HG02798 (cell line): ENCODE data around the gene PRR13.
"Not testable (repeated sequence)": the region's sequence is repeated elsewhere in the genome, so short reads cannot be mapped to it uniquely, and the experiment has no call there.

Source experiments
- ATAC-seq: cut with Tn5 transposase; IDR thresholded peaks from one replicate; pipeline ENCODE4 v1.9.1; 2021; ENCODE audit warnings: mild to moderate bottlenecking; ENCODE audit not compliant: unreplicated experiment, poor library complexity

Gene PRR13

DNA sequence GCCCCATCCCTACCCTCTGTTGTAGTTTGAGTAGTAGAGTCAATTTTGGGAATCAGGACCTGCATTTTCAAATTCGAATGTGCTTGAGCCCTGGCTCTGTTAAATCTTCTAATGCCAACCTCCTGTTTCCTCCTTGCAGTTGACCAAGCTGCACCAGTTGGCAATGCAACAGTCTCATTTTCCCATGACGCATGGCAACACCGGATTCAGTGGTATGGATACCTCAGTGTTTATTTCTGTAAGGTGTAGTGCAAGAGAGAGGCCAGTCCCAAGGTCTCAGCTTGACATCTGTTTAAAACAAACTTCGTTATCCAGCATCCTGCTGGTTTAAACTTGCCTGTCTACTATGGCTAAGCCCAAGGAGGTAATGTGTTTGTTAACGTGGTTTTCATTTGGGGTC lies 25.5 kb downstream of the PRR13 start:
- ATAC-seq: no peak

DNA sequence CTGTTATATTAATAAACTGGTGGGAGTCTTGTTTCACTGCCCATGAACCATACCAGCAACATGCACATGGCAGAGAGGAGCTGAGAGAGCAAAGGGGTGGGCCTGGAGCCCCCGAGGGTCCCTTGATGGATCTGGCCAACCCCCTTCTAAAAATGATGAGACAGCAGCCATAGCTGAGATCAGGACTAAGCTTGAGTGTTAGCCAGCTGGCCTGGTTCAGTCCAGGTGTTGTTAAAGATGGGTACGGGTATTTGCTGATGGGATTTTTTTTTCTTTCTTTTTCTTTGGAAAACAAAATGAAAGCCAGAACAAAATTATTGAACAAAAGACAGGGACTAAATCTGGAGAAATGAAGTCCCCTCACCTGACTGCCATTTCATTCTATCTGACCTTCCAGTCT lies 26.3 kb downstream of the PRR13 start:
- no peak for ATAC-seq

DNA sequence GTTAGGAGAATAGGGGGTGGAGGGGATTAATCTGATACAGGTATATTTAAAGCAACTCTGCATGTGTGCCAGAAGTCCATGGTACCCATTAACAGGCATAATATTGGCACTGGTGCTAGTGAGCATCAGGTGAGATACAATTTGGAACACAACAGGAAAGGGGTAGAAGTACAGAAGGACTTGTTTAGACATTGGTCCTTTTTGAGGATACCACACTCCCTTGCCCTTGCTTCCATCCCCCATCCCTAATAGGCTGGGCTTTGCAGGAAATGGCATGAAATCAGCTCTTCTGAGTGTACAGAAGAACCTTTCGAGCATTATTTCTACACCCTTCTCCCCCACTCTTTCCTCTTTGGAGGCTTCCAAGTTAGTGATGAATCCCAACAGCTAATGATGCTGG lies 26.7 kb downstream of the PRR13 start:
- ATAC-seq: no peak

DNA sequence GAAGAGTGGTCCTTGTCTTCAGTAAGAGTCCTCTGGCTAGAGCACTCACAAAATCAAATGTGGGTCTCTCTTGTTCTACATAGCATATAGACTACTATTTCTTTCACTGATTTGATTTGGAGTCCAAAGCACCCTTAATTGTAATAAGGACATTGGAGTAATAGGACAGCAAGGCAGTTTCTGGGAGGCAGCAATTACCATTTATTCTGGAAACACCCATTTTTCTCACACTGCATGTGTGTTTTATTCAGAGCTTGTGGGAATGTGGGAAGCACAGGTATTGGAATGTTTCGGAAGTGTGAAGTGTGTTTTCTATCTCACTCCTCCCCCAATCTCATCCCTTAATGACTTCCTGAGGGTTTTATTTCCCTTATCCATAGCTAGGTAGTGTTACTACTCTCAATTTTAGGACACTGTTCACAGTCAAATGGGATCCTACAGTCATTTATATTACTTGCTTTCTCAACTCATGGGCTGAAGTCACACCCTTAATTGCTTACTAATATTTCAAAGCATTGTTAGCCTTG lies 30.6 kb downstream of the PRR13 start:
- ATAC-seq: no peak

DNA sequence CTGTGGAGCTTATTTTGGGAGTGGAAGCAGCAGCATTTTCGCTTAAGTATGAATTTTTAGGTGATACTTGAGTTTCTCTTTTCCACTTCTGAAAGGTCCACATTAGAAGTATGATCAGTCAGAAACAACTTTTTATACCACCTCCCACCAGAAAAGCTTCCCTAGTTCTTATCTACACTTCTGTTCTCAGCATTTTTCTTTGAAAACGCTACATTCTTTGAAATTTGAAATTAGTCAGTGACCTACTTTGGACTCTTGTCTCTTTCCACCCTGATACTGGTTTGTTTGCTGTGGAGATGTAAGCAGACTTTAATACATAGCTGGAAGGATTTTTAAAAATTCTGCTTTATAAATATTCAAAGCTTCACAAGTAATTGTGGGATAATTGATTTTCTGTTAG lies 32.5 kb downstream of the PRR13 start:
- no peak for ATAC-seq

DNA sequence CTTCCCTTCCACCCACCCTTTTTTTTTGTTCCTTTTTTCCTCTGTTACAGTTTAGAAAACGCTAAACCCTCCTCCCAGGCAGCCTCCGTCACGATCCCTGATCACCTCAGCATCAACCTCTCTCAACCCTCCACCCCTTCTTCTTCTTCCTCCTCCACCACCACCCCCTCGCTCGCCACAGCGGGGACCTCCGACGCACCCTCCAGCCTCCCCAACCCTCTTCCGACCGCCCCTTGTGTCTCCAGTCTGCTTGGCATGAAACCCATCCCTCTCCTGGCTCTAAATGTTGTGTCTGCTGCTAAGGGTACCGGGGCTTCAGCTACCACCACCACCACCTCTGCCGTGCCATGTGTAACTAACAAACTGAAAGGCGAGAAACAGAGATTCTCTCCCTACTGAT lies 33.3 kb downstream of the PRR13 start:
- no peak for ATAC-seq

DNA sequence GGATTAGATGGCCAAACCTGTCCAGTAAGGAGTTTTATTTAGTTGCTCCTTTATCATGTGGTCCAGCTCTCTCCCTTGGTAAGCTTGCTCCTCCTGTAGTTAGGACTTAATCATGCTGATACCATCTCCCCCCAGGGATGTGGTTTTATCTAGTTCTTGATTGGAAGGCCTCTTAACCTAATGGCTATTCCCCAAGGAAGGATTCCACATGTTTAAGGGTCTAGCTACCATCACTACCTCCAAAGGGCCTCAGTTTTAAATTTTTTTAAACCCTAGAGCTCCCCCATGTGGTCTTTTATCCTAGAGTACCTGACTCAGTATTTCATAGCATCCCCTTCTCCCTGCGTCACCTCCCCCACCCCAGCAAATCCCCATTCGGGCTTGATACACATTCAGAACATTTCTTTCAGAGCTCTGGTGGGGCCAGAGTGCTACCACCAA lies 35.3 kb downstream of the PRR13 start:
- ATAC-seq: no peak

DNA sequence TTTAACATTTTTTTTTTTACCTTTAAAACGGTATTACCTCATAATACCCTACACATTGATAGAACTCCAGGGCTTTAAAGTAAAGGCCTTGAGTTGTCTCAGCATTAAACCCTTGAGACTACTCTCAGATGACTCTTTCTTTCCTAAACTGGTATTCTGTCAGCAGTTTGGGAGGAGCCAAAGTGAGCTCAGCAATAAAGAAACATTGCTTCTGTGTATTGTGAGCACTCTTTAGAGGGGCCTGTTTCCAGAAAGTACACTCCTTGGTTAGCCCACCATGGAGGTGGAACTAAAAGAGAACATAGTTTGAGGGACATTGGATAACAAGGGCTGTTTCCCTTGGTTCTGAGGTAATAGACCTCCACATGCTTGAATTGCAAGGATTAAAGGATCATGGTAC lies 37.3 kb downstream of the PRR13 start:
- ATAC-seq: no peak

DNA sequence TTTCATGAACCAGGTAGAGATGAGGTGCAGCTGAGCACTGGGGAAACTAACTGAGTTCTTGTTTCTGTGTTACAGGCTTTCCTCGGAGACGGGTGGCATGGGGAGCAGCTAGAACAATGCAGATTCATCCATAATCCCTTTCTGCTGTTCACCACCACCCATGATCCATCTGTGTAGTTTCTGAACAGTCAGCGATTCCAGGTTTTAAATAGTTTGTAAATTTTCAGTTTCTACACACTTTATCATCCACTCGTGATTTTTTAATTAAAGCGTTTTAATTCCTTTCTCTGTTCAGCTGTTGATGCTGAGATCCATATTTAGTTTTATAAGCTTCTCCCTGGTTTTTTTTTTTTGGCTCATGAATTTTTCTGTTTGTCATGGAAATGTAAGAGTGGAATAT lies 37.8 kb downstream of the PRR13 start:
- no peak for ATAC-seq

DNA sequence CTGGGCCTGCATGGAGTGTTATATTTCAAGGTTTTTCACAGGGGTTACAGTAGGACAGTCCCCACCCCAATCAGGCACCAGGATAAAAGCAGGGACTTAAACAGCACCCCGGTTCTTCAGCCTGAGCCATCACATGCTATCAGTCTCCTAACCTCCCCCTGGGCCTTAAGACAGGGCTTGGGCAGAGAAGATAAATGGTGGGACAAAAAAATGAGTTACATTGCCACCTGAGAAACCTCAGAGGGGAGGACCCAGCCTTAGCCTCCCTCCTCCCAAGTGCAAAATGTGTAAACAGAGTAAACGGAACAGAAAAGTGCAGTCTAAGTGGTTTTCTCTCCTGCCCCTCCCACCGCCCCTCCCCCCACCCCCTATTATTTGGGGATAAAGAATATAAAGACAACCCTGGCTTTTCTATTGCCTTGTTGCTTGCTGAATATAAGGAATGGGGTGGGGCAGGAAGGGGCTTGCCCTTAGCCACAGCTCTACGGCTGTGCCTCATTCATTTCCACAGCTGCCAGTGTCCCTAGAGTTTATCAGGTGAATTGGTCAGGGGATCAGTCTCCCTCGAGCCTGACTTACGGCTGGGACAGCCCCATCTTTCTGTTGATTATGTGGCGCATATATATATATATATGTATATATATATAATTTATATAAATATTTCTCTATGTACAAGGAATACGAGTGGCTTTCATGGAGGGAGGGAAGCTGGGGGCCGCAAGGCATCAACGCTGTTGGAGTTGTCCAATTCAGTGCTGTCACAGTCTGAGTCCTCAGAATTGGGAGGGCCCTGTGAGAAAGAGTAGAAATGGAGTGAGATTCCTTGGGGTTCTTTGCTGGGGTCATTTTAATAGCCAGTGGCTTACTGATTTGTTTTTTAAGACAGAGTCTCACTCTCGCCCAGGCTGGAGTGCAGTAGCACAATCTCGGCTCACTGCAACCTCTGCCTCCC lies 39.2 kb downstream of the PRR13 start:
- no peak for ATAC-seq

DNA sequence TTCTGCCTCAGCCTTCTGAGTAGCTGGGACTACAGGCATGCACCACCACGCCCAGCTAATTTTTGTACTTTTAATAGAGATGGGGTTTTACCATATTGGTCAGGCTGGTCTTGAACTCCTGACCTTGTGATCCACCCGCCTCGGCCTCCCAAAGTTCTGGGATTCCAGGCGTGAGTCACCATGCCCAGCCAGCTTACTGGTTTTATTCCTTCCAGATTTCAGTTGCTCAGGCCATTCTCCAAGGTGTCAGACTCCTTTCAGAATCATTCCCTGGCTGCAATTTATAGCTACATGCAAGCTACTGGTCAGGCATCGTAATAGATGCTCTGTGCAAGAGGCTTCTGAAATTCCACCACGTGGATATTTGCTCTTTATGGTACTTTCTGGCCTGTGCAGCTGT lies 39.9 kb downstream of the PRR13 start:
- ATAC-seq: not testable (repeated sequence)

DNA sequence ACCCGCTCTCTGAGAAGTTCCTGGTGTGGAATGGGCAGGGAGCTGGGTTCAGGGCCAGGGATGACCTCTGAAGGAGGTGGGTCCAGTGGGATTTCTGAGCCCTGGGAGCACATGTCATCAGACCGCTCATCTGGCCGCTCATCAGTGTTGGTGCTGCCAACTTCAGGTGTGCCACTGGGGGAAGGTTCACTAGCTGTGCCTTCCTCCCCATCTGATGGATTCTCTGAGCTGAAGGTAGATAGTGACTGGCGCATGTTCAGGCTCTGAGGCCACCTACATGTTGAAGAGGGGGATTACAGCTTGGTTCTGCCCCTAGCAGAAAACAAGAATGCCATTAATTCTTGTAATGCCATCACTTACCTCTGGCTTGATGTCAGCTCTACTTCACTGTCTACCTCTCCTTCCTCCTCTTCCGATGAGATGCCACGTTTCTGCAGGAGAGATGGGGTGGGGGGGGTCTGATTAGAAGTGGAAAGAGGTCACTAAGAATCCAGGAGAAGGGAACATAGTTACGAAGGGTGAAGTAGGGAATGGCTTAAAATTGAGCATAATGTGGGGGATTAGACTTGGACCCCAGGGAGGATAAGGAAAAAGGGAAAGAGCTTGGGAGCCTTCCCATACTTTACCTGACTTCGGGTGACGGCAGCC lies 40.5 kb downstream of the PRR13 start:
- no peak for ATAC-seq

DNA sequence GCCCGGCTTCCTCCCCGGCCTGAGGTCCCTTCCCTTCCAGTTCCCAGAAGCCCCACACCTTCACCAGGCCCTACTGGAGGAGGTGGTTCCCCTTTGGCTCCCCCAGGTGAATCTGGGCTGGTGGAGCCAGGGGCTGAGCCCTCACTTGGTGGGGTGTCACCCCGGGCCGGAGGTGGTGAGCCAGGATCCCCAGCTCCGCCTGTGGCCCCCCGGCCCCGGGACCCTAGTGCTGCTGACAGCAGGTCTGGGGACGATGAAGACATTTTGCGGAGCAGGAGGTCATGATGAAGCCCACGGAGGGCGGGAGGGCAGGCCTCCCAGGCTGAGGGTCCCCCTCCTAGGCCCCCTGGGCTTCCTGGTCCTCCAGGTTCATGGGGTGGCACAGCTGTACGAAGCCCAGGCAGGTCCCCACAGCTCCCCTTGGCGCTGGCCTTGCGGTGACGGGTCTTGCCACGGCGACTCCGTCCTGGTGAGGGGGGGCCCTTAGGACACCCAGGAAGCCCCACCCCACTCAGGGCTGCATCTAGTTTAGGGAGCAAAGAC lies 41.2 kb downstream of the PRR13 start:
- no peak for ATAC-seq

DNA sequence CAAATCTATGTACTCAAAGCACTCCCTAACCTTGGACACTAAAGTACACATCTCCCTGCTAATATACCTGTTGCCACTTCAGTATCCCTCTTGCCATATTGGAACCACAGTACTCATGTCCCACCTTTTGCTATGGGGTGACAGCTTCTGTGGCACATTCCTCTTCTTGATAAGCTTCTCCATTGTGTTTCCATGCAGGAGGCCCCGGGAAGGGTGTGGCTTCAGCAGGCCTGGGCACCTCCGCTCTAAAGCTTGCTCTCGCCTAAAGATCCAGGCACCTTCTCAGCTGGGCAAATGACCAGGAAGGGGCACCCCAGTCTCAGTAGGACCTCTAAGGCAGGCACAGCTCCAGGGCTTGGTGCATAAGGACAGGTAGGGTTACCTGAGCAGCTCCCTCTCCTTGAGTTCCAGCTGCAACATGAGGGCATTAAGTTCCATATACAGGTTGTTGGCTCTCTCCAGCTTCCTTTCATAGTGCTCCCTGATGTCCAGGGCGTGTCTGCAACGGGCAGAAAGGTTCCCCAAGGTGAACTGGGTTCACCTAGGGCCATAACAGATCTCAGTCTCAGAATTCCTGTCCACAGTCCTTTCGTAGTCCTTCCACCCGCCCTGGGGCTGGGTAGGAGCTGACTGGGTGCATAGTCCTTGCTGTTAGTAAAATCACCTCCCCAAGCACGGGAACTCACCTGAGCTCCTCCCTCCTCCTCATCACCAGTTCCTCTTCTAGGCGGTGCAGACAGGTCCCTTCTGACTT lies 41.9 kb downstream of the PRR13 start:
- ATAC-seq: no peak

DNA sequence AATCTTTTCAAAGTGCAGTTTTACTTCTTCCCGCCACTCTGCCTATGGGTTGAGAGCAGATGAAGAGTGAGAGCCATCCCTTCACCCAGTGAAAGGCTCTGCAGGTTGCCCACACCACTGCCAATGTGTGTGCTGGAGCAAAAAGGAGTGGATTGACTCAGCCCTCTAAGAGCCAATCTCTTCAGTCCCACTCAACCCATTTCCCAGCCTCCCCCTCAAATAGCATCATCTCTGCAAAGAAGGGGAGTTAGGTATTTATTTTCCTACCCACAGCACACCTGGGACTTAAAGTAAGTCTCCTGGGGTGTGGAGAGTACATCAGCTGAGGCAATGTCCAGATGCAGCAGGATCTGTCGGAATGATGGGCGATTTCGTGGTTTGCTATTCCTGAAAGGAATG lies 42.4 kb downstream of the PRR13 start:
- ATAC-seq: no peak

DNA sequence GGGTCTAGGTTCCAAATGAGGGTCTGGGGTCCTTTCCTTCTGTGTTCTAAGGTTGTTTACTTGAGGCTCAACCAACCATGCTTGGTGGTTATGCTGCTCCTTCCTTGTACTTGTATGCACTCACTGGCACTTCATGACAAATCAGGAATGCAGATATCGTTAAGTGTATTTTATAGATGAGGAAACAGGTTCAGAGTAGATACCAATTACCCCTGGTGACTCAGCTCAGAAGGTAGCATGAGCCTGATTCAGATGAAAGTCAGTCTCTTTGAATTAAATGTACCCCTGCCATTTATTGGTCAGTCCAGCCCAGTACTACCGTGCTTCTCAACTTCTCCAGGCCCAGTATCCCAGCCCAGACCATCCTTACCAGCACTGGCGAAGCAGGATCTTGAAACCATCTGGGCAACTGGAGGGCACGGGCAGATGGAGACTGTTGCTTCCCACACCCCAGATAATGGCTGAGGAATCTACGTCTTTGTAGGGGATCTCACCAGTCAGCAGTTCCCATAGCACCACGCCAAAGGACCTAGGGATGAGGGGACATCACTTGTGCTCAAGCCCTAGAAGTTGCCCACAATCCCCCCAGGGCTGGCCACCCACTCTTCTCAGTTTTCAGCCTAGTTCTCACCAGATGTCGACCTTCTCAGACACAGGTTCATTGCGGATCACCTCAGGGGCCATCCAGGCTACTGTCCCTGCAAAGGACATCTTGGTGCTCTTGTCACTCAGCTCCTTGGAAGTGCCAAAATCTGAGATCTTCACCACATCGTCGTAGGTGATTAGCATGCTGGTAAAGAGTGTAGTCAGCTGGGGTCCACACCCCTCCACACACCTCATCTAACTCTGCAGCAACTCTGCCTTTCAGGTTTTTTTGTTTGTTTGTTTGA lies 43.4 kb downstream of the PRR13 start:
- ATAC-seq: no peak

DNA sequence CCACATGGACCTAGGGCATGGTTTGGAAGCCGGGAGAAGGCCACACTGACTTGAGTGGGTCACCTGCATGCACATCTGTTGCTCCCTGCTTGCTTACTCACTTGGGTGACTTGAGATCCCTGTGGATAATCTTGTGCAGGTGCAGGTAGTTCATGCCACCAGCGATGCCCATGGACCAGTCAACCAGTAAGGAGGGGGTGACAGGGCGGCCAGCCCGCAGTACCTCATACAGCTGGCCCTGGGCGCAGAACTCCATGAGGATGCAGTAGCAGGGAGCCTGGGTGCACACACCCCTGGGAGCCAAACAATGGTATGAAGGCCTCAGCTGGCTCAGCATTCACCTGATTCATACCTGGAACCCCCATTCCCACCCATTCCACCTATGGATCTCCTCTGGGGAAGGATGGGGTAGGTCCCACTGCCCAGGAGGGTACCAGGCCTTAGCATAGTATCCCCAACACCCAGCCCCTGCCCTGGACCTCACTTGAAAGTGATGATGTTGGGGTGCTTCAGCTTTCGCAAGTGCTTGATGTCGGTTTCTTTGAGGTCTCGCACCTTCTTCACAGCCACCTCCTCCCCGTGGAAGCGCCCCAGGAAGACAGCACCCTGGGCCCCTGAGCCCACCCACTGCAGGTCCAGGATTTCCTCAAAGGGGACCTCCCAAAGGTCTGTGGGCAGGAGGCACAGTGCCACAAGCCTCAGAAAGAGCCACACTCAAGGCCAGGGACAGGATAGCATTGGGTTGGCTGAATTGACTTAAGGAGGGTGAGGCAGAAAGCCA lies 44.6 kb downstream of the PRR13 start:
- no peak for ATAC-seq

DNA sequence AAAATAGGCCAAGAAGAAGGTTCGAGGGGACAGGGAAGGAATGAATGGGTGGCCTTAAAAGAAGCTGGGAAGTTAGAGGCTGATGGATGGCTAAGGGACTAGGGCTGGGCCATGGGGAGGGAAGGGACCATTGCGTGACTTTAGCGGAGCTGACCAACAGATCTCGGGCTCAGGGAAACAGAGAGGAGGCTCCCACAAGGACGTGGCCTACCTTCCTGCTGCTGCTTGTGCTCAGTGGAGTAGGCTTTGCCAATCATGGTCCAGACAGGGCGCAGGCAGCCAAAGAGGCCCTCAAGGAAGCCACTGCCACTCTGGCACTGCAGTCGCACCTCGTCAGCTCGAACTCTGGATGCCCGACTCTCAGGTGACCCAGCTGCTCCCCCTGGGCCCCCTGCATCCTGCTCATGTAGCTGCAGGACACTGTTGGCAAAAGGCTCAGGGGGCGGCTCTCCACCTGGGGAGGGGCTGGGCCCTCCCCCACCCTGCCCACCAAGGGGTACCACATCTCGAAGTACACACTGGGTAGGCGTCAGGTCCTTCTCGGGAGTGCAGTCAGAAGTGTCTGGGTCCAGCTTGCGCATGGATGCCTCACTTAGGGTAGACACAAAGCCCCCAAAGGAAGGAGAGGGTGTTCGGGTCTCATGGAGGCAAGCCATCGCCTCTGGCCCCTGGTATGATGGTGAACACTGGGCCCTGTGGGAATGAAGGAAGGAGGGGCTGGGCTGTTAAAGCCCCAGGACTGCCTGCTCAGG lies 45.4 kb downstream of the PRR13 start:
- ATAC-seq: no peak
